ENCODE measurements around the gene DDC.
"Not testable (repeated sequence)": the region's sequence is repeated elsewhere in the genome, so short reads cannot be mapped to it uniquely, and the experiment has no call there.

DDC gene

GRCh38 chr7:50461695-50462094 is 103.5 kb downstream of the DDC start:
- no peak for DNase-seq (ENCODE audit: low spot score)
- no peak for TF ChIP-seq CTCF (IDR thresholded peaks at IDR 0.05; ENCODE audit: extremely low read depth, missing control alignments)

DNA sequence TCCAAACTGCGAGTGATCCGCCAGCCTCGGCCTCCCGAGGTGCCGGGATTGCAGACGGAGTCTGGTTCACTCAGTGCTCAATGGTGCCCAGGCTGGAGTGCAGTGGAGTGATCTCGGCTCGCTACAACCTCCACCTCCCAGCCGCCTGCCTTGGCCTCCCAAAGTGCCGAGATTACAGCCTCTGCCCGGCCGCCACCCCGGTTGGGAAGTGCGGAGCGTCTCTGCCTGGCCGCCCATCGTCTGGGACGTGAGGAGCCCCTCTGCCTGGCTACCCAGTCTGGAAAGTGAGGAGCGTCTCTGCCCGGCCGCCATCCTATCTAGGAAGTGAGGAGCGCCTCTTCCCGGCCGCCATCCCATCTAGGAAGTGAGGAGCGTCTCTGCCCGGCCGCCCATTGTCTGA is 106.0 kb downstream of the DDC start:
- not testable (repeated sequence) for DNase-seq (ENCODE audit: low spot score)

DNA sequence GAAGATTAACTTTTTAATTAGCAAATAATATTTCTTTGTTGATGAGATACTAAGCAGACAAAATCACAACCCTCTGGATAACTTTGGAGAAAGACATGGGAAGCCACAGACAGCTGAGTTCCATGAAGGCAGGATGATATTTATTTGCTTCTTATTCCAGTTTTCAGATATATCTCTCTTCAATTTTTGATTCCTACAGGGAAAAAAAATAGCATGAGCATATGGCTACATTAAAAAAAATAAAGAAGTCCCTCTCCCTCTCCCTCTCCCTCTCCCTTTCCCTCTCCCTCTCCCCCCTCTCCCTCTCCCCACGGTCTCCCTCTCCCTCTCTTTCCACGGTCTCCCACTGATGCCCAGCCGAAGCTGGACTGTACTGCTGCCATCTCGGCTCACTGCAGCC is 106.6 kb downstream of the DDC start:
- not testable (repeated sequence) for DNase-seq (ENCODE audit: low spot score)

DNA sequence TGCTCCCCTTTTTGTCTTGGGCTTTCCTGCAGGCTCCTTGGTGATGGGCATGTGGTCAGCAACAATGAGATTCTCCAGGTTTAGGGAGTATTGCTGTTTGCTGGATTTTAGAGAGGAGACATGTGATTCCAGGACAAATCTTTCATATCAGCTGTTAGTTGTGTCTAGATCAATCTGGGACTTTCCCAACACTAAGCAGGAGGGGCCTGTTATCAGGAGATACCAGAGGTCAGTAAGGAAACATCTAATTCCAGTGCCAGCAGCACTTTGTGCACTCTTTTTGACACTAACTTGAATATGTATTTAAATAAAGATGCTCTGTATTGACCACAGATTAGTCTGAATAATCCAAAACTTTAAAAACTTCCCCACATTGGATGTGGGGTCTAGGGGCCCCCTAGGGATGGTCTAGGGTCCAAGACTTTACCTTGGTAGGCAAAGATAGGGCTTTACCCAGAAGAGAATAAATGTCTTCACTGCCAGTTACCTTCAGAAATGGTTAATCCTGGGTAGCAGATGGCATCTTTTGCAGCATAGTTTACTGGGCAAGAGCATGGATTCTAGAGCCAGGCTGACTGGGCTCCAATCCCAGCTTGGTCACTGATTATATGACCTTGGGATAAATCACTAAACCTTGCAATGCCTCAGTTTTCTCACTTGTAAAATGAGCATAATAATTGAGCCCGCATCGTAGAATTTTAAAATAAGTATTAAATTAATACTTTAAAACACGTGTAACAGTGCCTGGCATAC is 108.7 kb downstream of the DDC start:
- no peak for TF ChIP-seq CTCF (IDR thresholded peaks at IDR 0.05; ENCODE audit: extremely low read depth, missing control alignments)
- DNase-seq (ENCODE audit: low spot score) = no peak

DNA sequence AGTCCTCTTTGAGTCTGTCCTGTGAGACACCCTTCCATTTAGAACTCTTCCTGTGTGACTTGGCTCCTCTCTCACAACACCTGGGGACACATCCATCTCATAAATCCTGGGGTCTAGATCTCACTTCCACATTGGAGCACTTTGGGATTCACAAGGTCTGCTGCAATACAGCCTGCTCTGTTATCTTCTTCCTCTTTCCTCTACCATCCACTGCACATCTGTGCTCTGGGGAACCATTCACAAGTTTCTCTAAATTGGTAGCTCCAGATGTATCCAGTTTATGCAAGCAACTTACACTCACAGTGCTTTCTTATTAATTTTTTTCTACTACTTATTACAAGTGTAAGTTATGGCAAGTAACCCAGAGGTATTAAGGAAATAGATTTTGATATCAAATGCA is 109.5 kb downstream of the DDC start:
- no peak for DNase-seq (ENCODE audit: low spot score)
- no peak for TF ChIP-seq CTCF (IDR thresholded peaks at IDR 0.05; ENCODE audit: extremely low read depth, missing control alignments)

GRCh38 chr7:50454968-50455367 is 110.2 kb downstream of the DDC start:
- TF ChIP-seq CTCF (IDR thresholded peaks at IDR 0.05; ENCODE audit: extremely low read depth, missing control alignments) = no peak
- no peak for DNase-seq (ENCODE audit: low spot score)

GRCh38 chr7:50450590-50451032 is 114.6 kb downstream of the DDC start:
- TF ChIP-seq CTCF (IDR thresholded peaks at IDR 0.05; ENCODE audit: extremely low read depth, missing control alignments) = no peak
- DNase-seq (ENCODE audit: low spot score) = peak; percentile 49

DNA sequence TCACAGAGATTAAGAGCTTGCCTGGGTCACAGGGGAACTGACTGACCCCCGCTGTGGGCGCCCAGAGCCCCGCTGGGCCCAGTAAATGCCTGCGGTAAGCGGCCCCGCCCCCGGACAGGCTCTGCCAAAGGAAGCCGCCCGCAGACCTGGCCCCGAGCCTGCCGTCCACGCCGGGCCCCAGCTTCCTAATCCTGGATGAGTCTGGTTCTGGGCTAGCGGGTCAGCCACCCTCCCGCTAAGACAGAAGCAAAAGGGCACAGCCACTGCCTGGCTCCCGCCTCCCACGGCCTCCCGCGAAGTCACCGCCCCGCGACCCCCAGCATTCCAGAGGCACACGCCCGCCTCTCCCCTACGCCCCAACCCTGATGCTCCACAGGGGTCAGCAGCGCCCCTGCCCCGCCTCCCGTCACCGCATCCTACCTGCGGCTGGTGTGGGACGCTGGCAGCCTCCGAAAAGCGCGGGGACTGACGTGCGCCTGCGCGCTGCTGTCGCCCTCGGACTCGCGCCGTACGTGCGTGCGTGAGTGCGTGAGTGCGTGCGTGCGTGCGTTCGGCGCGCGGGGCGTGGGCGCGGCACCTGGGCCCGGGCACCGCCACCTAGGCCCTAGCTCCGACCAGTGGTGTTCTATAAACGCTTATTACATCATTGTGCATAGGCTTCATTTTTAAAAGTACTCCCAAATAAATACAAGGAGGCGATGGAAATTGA is 115.2 kb downstream of the DDC start, which contains the start of gene FIGNL1:
Gene FIGNL1, minus strand, starts transcription at position 470 of the 709 bp plus-strand sequence. CDS start 3,063 bp downstream, outside the sequence.
- TF ChIP-seq CTCF (IDR thresholded peaks at IDR 0.05; ENCODE audit: extremely low read depth, missing control alignments) = no peak
- peak; percentile 90 for DNase-seq (ENCODE audit: low spot score)
